Effector CD8-positive, alpha-beta T cell (primary cell): ENCODE data around the gene PSENEN.
"Not testable (repeated sequence)": the region's sequence is repeated elsewhere in the genome, so short reads cannot be mapped to it uniquely, and the experiment has no call there.

Source experiments
- DNase-seq: peaks from one replicate; lab custom pipeline; 2025; lab: John Stamatoyannopoulos, UW

The PSENEN gene

DNA sequence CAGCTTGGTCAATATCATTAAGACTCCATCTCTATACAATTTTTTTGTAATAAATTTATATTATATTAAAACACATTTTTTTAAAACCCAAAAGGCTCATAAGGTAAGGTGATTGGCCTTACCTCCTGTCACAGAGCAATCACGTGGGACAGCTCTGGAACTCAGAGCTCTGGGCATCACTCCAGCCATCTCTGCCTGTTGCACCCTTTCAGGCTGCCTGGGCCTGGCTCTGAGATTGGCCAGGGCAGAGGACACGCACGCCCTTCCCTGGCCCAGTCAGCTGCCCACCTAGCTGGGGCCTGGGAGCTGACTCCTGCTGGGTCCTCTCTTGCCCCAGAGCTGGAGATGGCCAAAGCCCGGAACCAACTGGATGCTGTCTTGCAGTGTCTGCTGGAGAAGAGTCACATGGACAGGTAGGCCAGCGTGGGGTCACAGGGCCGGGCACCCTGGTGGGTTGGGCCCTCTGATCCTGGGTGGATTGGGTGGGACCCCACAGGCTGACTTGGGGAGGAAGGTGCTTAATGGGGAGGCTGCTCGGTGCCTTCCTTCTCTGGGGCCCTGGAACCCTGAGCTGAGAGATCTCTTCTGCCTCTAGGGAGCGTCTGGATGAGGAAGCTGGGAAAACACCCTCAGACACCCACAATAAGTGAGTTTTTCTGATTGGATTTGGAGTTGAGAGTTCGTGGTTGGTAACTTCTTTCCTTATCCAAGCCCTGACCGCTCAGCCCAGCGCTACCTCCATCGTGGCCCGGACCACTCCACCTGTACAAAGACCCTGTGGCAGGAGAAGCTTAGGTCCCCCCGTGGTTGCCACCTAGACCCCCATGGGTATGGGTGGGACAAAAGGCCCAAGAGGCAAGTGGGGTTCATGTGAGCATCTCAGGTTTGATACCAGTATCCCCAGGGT lies 6.6 kb downstream of the PSENEN start:
- no peak for DNase-seq

DNA sequence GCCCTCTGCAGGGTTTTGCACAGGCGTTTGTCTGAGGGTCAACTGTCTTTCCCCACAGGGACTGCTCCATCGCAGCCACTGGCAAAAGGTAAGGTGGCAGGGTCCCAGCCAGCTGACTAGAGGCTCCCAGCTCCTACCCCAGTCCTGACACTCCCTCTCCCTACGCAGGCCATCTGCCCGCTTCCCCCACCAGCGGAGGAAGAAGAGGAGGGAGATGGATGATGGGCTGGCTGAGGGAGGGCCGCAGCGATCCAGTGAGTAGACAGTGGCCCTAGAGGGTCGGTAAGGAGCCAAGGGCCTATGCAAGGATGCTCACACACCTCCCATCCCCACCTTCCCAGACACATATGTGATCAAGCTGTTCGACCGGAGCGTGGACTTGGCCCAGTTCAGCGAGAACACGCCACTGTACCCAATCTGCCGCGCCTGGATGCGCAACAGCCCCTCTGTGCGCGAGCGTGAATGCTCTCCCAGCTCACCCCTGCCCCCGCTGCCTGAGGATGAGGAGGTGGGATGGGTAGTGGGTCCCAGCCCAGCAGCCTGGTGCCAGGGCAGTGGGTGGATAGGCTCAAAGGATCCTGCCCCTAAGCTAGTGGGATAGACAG lies 7.4 kb downstream of the PSENEN start:
- no peak for DNase-seq

DNA sequence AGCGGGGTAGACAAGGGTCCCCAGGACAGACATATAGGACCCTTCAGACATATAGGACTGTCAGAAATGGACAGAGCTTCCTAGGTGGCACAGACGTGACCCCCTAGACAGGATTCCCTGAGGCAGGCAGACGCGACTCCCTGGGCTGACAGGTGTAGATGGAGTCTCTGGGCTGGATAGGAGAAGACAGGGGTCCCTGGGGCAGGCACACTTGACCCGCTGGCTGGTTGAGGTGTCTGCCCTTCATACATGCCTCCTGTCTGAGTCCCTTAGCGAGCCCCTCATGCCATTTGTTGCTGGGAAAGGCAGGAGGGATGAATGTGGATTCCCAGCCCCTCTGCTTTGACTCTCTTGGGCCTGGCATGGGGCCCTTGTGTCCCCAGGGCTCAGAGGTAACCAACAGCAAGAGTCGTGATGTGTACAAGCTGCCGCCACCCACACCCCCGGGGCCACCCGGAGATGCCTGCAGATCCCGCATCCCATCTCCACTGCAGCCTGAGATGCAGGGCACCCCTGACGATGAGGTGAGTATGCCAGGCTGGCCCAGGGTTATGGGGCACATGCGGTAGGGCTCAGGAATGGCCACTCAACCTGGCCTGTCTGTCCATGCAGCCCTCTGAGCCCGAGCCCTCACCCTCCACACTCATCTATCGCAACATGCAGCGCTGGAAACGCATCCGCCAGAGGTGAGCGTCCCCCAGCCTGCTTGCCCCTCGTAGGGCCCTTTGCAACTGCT lies 8.4 kb downstream of the PSENEN start:
- DNase-seq, result no peak

DNA sequence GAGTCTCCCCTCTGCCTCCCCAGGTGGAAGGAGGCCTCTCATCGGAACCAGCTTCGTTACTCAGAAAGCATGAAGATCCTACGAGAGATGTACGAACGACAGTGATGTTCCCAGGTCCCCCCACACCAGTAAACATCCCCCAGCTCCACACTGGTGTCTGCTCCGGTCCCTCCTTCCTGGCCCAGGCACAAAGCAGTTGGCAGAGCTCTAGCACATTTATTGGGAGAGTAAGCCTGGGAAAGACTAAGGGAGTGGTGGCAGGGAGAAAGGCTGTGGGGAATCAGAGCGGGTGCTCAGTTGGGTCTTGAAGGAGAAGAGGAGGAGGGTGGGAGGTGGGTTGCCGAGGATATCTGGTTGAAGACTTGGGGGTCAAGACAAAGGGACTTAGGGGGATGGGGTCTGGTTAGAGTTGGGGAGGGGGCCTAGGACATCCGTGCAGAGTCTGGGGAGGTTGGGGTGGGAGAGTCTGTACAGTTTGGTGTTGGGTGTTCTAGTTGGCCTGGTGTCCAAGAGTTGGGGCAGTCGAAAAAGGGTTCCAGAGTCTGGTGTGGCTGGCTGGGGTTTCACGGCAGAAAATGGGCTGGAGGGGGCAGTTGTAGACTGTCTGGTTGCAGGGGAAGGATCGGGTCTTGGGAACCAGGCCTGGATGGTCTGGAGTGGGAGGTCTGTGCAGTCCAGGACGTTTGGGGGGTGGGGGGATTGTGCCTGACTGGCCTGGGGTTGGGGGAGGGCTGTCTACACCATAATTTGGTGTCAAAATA lies 9.1 kb downstream of the PSENEN start:
- DNase-seq, result no peak

DNA sequence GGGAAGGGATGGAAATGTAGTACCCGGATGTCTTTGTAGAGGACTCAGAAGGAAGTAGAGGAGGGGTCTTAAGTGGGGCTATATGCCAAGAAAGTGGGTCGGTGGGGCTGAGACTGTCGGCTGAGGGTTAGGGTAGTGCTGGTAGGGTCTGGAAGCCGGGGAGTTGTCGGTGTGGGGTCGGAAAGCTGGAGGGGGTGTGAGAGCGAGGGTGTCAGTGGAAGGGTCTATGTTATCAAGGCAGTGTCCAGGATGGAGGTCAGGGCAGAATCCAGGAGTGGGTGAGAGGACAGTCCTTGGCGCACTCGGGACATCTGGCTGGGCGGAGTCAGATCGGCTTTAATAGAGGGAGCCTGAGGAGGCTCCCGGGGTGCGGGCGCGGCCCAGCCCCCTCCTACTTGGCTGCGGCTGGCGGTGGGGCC lies 9.7 kb downstream of the PSENEN start:
- no peak for DNase-seq

DNA sequence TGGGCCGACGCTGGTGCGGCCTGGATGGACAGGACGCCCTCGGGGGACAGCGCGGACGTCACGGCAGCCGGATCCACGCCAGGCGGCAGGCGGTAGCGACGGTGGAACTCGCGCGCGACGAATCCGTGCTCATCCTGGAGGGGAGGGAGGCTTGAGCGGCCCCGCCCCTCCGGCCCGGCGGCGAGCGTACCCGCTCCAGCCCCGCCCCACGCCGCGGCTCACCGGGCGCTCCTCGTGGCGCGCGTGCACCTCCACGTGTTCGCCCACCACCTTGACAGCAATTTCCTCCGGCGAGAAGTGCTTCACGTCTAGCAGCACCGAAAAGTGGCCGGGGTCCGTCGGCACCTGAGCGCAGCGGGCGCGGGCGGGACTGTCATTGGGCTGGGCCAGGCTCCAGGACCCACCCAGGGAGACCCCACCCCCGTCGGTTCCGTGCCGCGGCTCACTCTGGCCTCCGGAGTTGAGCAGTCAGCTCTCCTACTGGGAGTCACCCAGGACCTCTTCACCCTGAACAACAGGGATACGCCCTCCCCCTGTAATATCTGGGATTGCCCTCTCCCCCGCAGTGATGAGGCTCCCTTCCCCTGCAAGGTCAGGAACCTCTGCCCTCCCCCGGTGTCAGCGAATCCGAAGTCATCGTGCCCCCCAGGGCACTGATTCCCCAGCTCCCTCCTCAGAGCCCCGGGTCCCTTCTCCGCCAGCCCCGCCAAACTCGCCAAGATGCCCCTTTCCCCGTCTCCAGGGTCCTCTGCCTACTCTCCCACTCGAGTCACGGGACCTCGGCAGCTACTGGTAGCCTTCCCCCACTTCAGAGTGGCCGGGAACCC lies 10.3 kb downstream of the PSENEN start:
- DNase-seq, result peak; percentile 19

DNA sequence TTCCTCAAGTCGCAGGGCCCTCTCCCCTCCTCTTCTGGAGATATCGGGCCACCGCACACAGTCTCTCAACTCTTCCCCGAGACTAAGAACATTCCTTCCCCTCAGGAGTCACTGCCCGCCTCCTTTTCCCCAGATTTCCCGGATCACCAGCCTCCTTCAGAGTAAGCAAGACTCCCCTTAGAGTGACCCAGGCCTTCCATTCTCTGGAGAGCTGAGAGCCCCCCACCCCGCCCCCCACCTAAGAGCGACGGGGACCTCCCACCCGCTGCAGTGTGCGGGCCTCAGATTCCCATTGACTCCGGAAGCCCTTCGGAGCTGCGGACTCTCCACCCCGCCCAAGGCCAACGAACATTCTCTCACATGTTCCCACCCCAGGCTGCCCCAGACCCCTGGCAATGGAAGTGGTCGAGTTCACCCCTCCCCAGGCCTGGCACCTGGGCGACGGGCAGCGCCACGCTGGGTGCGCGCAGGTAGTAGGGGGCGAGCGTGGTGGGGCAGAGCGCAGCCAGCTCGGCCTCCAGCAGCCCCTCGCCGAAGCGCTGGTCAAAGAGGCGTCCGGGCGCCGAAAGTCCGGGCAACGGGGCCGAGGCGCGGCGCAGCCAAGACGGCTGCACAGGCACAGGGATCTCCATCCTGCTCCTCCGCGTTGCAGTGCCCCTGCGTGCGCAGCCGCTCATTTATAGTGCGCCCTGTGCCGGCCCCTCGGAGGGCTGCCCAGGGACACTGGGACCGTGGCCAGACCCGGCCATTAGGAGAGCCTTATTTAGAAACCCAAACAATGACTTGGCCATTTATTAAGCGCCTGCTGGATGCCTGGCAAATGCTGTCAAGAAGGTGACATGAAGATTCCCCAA lies 11.2 kb downstream of the PSENEN start, which contains the start of gene HSPB6:
HSPB6 (minus strand) TSS at position 653 of the 854 bp plus-strand sequence; CDS start at position 632, 21 bp downstream.
- DNase-seq, result no peak

DNA sequence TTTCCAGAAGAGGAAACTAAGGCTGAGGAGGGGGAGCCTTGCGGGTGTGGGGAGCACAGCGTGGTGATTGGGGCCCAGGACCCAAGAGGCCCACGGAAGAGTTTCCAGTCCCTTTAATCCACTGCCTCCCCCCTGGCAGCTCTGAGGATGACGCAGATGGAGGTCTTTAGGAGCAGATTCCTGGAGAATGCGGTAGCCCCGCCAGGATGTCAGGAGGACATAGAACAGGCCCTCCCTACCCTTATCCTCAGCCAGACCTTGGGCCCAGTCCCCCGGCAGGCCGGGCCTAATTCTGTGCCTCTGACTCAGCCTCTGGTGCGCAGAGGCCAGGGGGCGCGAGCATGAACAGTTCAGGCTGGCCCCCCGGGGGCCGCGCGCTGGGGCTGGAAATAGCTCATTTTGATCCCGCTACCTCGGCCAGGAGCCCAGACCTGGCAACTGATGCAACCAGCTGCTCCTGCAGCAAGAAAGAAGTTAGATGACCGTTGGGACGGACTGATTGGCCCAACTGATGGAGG lies 11.8 kb downstream of the PSENEN start:
- DNase-seq, result no peak

DNA sequence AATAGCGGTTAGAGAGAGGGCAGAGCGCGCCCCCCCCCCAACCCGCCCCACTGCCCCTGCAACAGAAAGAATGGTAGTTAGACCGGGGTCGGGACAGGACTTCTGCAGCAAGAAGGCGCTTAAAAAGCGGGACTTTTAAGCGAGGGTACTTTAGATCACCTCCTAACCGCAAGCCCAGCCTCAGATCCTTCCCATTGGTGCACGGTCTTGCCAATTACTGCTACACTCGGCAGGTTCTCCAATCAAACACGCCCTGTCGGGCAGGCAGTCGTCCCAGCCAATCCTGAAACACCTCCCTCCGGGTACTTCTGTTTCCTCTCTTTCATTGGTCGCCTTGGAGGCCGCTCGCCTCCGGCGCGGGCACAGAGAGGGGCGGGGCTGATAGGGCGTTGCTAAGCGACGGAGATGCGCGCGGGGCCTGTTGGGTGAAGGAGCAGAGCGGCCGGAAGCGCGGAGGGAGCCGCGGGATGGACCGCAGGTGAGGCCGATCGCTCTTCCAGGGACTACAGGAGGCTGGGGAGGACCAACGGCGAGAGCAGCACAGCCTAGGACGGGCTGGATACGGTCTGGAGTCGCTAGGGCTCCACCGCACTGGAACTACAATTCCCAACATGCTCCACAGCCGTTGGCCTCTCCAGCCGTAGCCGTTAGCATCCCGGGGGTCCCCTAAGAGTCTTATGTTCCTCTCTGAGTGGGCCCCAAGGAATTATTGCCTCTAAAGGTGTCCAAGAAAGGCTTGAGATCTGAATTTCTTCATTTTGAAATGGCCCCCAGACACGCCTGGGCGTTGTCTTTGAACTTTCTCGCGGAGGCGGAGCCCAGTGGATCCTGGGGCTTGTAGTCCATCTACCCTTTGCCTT lies 12.5 kb downstream of the PSENEN start, which contains the start of gene PROSER3:
PROSER3 (plus strand) TSS at position 428 of the 860 bp plus-strand sequence; CDS start at position 468, 40 bp downstream.
- DNase-seq, result peak; percentile 98

DNA sequence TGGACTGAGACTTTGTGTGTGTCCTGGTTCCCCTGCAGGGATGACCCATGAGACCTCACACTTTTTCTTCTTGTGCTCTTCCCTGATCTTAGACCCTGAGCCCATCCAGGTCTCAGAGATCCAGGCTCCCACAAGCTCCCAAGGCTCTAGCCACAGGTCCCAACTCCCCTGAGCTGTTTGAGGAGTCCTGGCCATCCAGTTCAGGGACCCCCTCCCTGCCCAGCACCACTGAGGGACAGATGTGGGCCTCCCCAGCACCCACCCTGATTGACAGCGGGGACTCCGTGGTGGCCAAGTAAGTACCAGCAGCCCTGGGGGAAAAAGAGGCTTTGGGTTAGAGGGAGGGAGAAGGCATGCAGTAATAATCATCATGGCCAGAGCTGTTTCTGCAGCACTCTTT lies 14.2 kb downstream of the PSENEN start:
- DNase-seq, result no peak

DNA sequence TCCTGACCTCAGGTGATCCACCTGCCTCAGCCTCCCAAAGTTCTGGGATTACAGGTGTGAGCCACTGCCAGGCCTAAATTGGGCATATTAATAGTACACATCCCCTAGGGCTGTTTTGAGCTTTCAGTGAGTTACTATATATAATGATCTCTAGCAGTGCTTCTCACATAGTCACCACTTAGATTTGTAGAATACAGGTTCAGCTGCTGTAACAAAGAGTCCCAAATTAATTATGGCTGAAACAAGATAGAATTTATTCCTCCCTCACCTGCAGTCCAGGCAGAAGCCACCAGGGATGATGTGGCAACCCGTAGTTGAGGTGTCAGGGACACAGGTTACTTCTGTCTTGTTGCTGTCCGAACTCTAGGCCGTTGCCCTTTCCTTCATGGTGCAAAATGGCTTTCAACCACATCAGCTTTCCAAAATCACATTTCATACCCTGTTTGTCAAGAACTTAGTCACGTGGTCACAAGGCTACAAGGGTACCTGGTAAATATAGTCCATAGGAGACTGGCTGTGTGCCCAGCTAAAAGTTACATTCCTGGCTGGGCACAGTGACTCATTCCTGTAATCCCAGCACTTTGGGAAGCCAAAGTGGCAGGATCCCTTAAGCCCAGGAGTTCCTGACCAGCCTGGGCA lies 15.4 kb downstream of the PSENEN start:
- no peak for DNase-seq

DNA sequence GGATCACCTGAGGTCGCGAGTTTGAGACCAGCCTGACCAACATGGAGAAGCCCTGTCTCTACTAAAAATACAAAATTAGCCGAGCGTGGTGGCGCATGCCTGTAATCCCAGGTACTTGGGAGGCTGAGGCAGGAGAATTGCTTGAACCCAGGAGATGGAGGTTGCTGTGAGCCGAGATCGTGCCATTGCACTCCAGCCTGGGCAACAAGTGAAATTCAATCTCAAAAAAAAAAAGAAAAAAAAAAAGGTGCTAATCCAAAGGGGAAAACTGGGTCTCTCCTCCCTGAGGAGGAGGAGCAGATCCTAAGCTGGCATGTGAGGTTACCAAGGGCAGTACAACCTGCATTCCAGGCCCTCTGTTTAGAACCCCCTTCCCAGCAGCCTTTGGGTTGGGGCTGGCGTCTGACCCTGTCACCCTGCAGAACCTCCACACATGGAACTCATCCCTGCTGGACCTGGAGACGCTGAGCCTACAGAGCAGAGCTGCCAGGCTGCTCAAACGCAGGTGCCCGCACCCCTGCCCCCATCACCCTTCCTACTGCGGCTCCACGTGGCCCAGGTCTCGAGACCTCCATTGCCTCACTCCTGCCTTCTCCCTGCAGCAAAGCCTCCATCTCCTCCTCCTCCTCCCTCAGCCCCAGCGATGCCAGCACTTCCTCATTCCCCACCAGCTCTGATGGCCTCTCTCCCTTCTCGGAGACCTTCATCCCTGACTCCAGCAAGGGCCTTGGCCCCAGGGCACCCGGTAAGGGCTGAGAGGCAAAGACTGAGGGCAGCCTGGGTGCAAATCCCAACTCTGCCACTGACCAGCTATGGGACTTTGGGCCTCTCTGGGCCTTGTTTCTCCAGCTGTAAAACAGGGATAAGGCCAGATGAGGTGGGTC lies 19.2 kb downstream of the PSENEN start:
- no peak for DNase-seq

DNA sequence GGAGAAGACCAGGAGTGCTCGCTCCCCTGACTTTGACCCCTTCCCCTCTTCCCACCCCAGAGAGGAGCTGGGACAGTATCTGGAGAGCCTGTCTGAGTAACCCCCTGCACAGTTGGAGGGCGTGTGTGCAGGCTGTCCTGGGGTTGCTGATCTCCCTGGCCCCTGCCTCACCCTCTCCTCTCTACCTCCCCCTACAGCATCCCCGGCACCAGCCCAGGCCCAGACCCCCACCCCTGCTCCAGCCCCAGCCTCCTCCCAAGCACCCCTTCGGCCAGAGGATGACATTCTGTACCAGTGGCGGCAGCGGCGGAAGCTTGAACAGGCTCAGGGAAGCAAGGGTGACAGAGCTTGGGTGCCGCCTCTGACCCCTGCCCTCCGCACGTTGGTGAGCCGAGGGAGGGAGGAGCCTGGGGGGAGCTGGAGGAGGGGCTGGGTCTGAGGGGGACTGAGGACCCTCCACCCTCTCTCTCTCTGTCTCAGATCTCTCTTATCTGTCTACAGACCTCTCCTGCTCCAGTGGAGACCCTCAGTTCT lies 21.2 kb downstream of the PSENEN start:
- DNase-seq, result no peak

DNA sequence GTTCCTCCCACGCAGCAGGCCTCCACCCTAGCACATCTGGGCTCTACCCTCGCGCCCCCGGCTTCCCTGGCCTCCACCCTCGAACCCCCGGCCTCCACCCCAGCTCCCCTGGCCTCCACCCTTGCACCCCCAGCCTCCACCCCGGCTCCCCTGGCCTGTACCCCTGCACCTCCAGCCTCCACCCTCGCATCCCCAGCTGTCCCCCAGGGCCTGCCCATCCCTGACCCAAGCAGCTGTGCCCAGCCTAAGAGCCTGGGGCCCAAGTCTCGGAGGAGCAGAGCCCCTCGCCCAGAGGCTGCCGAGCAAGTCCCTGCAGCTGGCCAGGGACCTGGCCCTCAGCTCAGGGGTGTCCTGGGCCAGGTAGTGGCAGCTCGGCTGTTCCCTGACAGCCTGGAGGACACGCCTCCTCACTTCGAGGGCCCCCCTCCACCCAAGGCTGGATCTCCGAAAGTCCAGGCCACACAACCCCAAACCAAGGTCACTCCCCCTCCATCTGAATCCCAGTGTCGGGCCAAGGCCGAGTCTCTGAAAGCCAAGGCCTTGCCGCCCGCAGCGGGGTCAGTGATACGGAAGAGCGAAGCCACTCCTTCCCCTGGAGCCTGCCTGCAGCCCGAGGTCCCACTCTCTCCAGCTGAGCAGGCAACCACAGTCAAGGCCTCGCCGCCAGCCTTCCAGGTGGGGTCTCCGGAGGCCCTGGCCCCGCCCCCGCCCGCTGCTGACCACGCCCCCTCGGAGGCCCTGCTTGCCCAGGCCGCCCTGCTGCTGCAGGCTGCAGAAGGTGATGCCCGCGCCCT lies 22.0 kb downstream of the PSENEN start:
- DNase-seq, result no peak

DNA sequence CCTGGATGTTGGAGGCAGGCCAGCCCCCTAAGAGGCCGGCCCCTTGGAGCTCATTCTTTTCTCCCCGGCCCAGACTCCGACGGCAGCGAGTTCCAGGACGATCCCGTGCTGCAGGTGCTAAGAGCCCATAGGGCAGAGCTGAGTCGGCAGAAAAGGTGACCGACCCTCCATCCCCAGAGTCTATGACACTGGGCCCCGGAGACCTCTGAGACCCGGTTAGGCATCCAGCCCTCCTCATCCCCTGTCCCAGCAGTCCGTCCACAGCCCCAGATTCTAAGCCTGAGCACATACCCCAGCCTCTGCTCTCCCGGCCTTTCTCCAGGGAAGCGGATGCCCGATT lies 22.6 kb downstream of the PSENEN start:
- no peak for DNase-seq

DNA sequence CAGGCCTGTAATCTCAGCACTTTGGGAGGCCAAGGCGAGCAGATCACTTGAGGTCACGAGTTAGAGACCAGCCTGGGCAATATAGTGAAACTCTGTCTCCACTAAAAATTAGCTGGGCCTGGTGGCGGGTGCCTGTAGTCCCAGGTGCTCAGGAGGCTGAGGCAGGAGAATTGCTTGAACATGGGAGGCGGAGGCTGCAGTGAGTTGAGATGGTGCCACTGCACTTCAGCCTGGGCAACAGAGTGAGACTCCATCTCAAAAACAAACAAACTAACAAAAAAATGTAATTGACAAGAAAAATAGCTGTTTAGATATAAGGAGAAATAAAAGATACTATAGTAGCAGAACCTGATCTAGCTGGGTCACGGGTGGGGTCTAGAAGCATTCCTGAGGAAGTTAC lies 26.9 kb downstream of the PSENEN start:
- DNase-seq, result not testable (repeated sequence)
